A673 (cell line): ENCODE data around the gene SLCO3A1.

ENCODE experiments used
- CTCF ChIP-seq: fragments of 300-800, 200-600 bp; sonication (generic); conservative IDR thresholded peaks from 2 replicates; pipeline ENCODE4 v1.5.1; 2017; ENCODE audit warnings: low read depth, mild to moderate bottlenecking, antibody characterized with exemption, low read length, moderate library complexity, mixed read lengths
- EZH2 ChIP-seq: fragments of 200-600 bp; sonication (generic); IDR thresholded peaks from 2 replicates; pipeline ENCODE4 v1.6.1; 2017; ENCODE audit warnings: borderline replicate concordance, low read depth, mild to moderate bottlenecking, mixed read lengths, antibody characterized with exemption, low read length; ENCODE audit not compliant: poor library complexity, severe bottlenecking

- TF ChIP-seq EZH2 (no peak), CTCF (no peak)
These were observed 21.6 kb downstream of the SLCO3A1 start for GRCh38 chr15:91874992-91875660.
